Testis (tissue), 2 donors: ENCODE data around the gene CFAP97D2.

Experiments
- POLR2A ChIP-seq: fragments of 450-650 bp; IDR thresholded peaks from one replicate; pipeline ENCODE4 v1.6.1; 2017; ENCODE audit warnings: antibody characterized with exemption, mild to moderate bottlenecking, moderate library complexity
- TF ChIP-seq, protein P1 (sequence below), 3 experiments: fragments of 450-650 bp in 2 of 3; fragments of 200-600 bp in 1 of 3; sonication (generic) in 1 of 3; IDR thresholded peaks; one replicate each; pipeline ENCODE4 v1.5.1; 2016 to 2019; ENCODE audit warnings: antibody characterized with exemption in 3 of 3, mild to moderate bottlenecking in 2 of 3, moderate library complexity in 1 of 3

DNA sequence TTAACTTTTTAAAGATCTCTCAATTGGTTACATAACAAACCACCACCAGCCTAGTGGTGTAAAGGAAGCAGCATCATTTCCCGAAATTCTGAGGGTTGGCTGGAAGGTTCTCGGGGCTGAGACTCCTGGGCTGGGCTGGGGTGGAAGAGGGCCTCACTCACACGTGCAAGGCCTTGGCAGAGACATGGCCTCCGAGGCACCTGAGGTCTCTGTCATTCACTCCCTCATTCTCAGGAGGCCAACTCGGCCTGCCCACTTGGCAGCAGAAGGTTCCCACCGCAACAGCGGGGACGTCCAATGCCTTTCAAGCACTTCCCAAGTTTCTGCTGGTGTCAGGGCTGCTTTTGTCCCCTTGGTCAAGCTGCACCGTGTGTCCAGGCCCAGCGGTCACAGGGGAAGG is 28.0 kb upstream of the CFAP97D2 start:
- TF ChIP-seq, protein P1, sequence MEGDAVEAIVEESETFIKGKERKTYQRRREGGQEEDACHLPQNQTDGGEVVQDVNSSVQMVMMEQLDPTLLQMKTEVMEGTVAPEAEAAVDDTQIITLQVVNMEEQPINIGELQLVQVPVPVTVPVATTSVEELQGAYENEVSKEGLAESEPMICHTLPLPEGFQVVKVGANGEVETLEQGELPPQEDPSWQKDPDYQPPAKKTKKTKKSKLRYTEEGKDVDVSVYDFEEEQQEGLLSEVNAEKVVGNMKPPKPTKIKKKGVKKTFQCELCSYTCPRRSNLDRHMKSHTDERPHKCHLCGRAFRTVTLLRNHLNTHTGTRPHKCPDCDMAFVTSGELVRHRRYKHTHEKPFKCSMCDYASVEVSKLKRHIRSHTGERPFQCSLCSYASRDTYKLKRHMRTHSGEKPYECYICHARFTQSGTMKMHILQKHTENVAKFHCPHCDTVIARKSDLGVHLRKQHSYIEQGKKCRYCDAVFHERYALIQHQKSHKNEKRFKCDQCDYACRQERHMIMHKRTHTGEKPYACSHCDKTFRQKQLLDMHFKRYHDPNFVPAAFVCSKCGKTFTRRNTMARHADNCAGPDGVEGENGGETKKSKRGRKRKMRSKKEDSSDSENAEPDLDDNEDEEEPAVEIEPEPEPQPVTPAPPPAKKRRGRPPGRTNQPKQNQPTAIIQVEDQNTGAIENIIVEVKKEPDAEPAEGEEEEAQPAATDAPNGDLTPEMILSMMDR (IDR thresholded peaks at IDR 0.05): no peak
- no peak for TF ChIP-seq POLR2A
